ENCODE measurements around the gene AGFG2.
"Not testable (repeated sequence)": the region's sequence is repeated elsewhere in the genome, so short reads cannot be mapped to it uniquely, and the experiment has no call there.

AGFG2 gene

DNA sequence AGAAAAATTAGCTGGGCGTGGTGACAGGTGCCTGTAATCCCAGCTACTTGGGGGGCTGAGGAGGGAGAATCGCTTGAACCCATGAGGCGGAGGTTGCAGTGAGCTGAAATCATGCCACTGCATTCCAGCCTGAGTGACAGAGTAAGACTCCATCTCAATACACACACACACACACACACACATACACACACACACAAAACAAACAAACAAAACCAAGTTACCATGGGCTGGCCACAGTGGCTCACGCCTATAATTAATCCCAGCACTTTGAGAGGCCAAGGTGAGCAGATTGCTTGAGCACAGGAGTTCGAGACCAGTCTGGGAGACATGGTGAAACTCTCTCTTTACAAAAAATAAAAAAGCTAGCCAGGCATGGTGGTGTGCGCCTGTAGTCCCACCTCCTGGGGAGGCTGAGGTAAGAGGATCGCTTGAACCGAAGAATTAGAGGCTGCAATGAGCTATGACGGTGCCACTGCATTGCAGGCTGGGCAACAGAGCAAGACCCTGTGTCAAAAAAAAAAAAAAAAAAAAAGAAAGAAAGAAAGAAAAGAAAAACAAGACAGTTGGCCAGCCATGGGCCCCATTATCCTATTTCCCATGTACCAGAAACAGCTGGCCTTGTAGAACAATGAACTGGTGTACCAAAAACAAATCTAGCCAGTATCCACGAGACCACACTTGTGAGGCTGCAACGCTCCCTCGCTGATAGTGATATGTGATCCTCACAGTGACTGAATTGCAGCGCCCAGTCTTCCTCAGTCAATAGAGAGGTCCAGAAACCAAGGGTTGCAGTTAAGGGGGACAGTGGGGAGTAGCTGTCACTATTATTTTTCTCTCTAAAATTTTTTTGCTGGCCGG lies 6.6 kb upstream of the AGFG2 start:
- Histone ChIP-seq H3K4me3 (ENCODE audit: low read length) (no peak overlapping the region), H3K4me2 (ENCODE audit: low read length) (no peak overlapping the region), H3K27me3 (ENCODE audit: control insufficient read depth, low read length) (peaks cover 36% of the 10 kb centered on the region), H3K79me2 (ENCODE audit: control insufficient read depth, low read length) (no peaks in the 10 kb centered on the region), H3K9me3 (ENCODE audit: control insufficient read depth, insufficient read depth, low read length) (no peaks in the 10 kb centered on the region), H3K4me1 (ENCODE audit: control insufficient read depth, low read length) (peaks cover under 1% of the 10 kb centered on the region; the same call in 1 of the 2 replicates), H3K36me3 (ENCODE audit: control insufficient read depth, low read length) (no peaks in the 10 kb centered on the region), H3K27ac (ENCODE audit: low read depth, low read length) (no peak overlapping the region), H3K9me2 (replicated peaks; ENCODE audit: control insufficient read depth, low read length) (no peaks in the 10 kb centered on the region), H4K20me1 (ENCODE audit: control insufficient read depth, insufficient read depth, low read depth, low read length) (no peaks in the 10 kb centered on the region), H3F3A (ENCODE audit: control insufficient read depth, insufficient read depth) (no peaks in the 10 kb centered on the region)
- TF ChIP-seq, protein P1, sequence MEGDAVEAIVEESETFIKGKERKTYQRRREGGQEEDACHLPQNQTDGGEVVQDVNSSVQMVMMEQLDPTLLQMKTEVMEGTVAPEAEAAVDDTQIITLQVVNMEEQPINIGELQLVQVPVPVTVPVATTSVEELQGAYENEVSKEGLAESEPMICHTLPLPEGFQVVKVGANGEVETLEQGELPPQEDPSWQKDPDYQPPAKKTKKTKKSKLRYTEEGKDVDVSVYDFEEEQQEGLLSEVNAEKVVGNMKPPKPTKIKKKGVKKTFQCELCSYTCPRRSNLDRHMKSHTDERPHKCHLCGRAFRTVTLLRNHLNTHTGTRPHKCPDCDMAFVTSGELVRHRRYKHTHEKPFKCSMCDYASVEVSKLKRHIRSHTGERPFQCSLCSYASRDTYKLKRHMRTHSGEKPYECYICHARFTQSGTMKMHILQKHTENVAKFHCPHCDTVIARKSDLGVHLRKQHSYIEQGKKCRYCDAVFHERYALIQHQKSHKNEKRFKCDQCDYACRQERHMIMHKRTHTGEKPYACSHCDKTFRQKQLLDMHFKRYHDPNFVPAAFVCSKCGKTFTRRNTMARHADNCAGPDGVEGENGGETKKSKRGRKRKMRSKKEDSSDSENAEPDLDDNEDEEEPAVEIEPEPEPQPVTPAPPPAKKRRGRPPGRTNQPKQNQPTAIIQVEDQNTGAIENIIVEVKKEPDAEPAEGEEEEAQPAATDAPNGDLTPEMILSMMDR (IDR thresholded peaks at IDR 0.05; ENCODE audit: low read depth, low read length, poor library complexity, severe bottlenecking): no peak
- no peak for TF ChIP-seq EZH2phosphoT487 (IDR thresholded peaks at IDR 0.05; ENCODE audit: borderline replicate concordance, low read length)

DNA sequence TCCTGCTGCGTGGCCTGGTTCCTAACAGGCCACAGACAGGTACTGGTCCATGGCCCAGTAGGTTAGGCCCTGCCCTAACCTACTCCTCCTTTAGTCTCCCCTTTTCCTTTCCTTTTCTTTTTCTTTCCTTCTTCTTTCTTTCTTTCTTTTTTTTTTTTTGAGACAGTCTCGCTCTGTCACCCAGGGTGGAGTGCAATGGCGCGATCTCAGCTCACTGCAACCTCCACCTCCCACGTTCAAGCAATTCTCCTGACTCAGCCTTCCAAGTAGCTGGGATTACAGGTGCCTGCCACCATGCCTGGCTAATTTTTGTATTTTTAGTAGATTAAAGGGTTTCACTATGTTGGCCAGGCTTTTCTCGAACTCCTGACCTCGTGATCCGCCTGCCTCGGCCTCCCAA lies 3.0 kb upstream of the AGFG2 start:
- not testable (repeated sequence) for H3K27ac ChIP-seq (ENCODE audit: low read depth, low read length); H4K20me1 ChIP-seq (ENCODE audit: control insufficient read depth, insufficient read depth, low read depth, low read length); H3F3A ChIP-seq (ENCODE audit: control insufficient read depth, insufficient read depth); H3K4me2 ChIP-seq (ENCODE audit: low read length); H3K36me3 ChIP-seq (ENCODE audit: control insufficient read depth, low read length); H3K4me3 ChIP-seq (ENCODE audit: low read length); H3K9me2 ChIP-seq (replicated peaks; ENCODE audit: control insufficient read depth, low read length); H3K9me3 ChIP-seq (ENCODE audit: control insufficient read depth, insufficient read depth, low read length)
- peaks cover 21% of the 10 kb centered on the region for H3K27me3 ChIP-seq (ENCODE audit: control insufficient read depth, low read length)
- H3K79me2 ChIP-seq (ENCODE audit: control insufficient read depth, low read length): peaks cover 14% of the 10 kb centered on the region
- peaks cover 14% of the 10 kb centered on the region for H3K4me1 ChIP-seq (ENCODE audit: control insufficient read depth, low read length)

DNA sequence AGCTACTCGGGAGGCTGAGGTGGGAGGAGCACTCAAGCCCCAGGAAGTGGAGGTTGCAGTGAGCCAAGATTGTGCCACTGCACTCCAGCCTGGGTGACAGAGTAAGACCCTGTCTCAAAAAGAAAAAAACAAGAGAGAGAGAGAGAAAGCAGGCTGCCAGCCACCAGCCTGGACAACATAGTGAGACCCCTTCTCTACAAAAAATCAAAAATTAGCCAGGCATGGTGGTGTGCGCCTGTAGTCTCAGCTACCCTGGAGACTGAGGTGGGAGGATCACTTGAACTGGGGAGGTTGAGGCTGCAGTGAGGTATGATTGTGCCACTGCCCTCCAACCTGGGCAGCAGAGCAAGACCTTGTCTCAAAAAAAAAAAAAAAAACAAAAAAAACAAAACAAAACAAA lies 2.3 kb upstream of the AGFG2 start:
- H3K9me3 ChIP-seq (ENCODE audit: control insufficient read depth, insufficient read depth, low read length); H3K36me3 ChIP-seq (ENCODE audit: control insufficient read depth, low read length); H4K20me1 ChIP-seq (ENCODE audit: control insufficient read depth, insufficient read depth, low read depth, low read length); H3K4me2 ChIP-seq (ENCODE audit: low read length); H3K4me3 ChIP-seq (ENCODE audit: low read length); H3K9me2 ChIP-seq (replicated peaks; ENCODE audit: control insufficient read depth, low read length); H3K27ac ChIP-seq (ENCODE audit: low read depth, low read length); H3F3A ChIP-seq (ENCODE audit: control insufficient read depth, insufficient read depth): not testable (repeated sequence)
- H3K79me2 ChIP-seq (ENCODE audit: control insufficient read depth, low read length): peaks cover 20% of the 10 kb centered on the region
- peaks cover 16% of the 10 kb centered on the region for H3K27me3 ChIP-seq (ENCODE audit: control insufficient read depth, low read length)
- H3K4me1 ChIP-seq (ENCODE audit: control insufficient read depth, low read length): peaks cover 14% of the 10 kb centered on the region

DNA sequence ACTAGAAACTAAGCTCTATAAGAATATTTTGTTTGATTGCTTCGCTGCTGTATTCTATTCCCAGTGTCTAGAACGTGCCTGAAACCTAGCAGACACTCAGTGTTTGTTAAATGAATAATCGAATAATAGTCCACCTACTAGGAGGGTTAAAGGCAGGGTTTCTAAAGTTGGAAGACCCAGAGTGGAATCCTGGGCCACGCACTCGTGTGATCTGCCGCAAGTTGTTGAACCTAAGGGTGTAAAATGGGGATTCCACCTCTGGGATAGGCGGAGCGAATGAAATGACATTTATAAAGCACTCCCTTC lies 702 bp upstream of the AGFG2 start:
- peak overlapping the region; percentile 28 for H3K27ac ChIP-seq (ENCODE audit: low read depth, low read length)
- H3K9me2 ChIP-seq (replicated peaks; ENCODE audit: control insufficient read depth, low read length): no peaks in the 10 kb centered on the region
- no peaks in the 10 kb centered on the region for H3F3A ChIP-seq (ENCODE audit: control insufficient read depth, insufficient read depth)
- H3K9me3 ChIP-seq (ENCODE audit: control insufficient read depth, insufficient read depth, low read length): no peaks in the 10 kb centered on the region
- TF ChIP-seq, protein P1 (IDR thresholded peaks at IDR 0.05; ENCODE audit: low read depth, low read length, poor library complexity, severe bottlenecking): no peak
- no peak for TF ChIP-seq EZH2phosphoT487 (IDR thresholded peaks at IDR 0.05; ENCODE audit: borderline replicate concordance, low read length)
- no peaks in the 10 kb centered on the region for H4K20me1 ChIP-seq (ENCODE audit: control insufficient read depth, insufficient read depth, low read depth, low read length)
- peaks cover 24% of the 10 kb centered on the region for H3K4me1 ChIP-seq (ENCODE audit: control insufficient read depth, low read length)
- H3K27me3 ChIP-seq (ENCODE audit: control insufficient read depth, low read length): peaks cover 2% of the 10 kb centered on the region; the same call in 1 of the 2 replicates
- H3K36me3 ChIP-seq (ENCODE audit: control insufficient read depth, low read length): no peaks in the 10 kb centered on the region
- H3K4me3 ChIP-seq (ENCODE audit: low read length): peak overlapping the region; percentile 73
- H3K79me2 ChIP-seq (ENCODE audit: control insufficient read depth, low read length): peaks cover 30% of the 10 kb centered on the region
- peak overlapping the region; percentile 82 for H3K4me2 ChIP-seq (ENCODE audit: low read length)

Data from DOHH2 (cell line).